Activated naive CD4-positive, alpha-beta T cell treated with anti-CD3 and anti-CD28 coated beads, Interleukin-2, amount 10 ng/mL, durations not matched to agents 7 days and 5 days (primary cell): ENCODE results near the gene RASGRF2.
"Not testable (repeated sequence)": the region's sequence is repeated elsewhere in the genome, so short reads cannot be mapped to it uniquely, and the experiment has no call there.

Source experiments
- CTCF ChIA-PET: fragments of 350-600 bp; sonication (Branson Sonifier 250); formaldehyde crosslinking; loops from one replicate; lab custom pipeline; 2021; ENCODE audit warnings: antibody characterized with exemption; lab: Charles Lee
- DNase-seq: peaks from one replicate; pipeline ENCODE4 v3.0.0-alpha.2; 2020
- H3K27ac Mint-ChIP-seq: one replicate; pipeline ENCODE4 v1.8.0; 2021; ENCODE audit warnings: mild to moderate bottlenecking, moderate library complexity, mixed read lengths
- H3K27me3 Mint-ChIP-seq: one replicate; pipeline ENCODE4 v1.8.0; 2021; ENCODE audit warnings: mild to moderate bottlenecking, mixed read lengths
- H3K36me3 Mint-ChIP-seq: one replicate; pipeline ENCODE4 v1.8.0; 2021; ENCODE audit warnings: mixed read lengths
- H3K4me1 Mint-ChIP-seq: one replicate; pipeline ENCODE4 v1.8.0; 2021; ENCODE audit warnings: mixed read lengths
- H3K4me3 Mint-ChIP-seq: one replicate; pipeline ENCODE4 v1.8.0; 2021; ENCODE audit warnings: mild to moderate bottlenecking, moderate library complexity, mixed read lengths
- H3K9me3 Mint-ChIP-seq: one replicate; pipeline ENCODE4 v1.8.0; 2021; ENCODE audit warnings: mixed read lengths

RASGRF2 gene

GRCh38 chr5:81105261-81105877 lies 145.2 kb downstream of the RASGRF2 start:
- peaks cover 2% of the 10 kb centered on the region for H3K36me3 Mint-ChIP-seq
- no peak overlapping the region for H3K27ac Mint-ChIP-seq
- peaks cover 21% of the 10 kb centered on the region for H3K4me1 Mint-ChIP-seq
- no peak overlapping the region for H3K4me3 Mint-ChIP-seq
- CTCF ChIA-PET: no interaction called here
- no peaks in the 10 kb centered on the region for H3K9me3 Mint-ChIP-seq
- no peak for DNase-seq
- H3K27me3 Mint-ChIP-seq: no peaks in the 10 kb centered on the region

- no peak overlapping the region for H3K4me3 Mint-ChIP-seq
- H3K36me3 Mint-ChIP-seq: no peaks in the 10 kb centered on the region
- H3K27ac Mint-ChIP-seq: no peak overlapping the region
- H3K9me3 Mint-ChIP-seq: no peaks in the 10 kb centered on the region
- no peaks in the 10 kb centered on the region for H3K4me1 Mint-ChIP-seq
- CTCF ChIA-PET: interaction anchor here (1.1 kb wide), 1 partner anchor 8 kb away, joined by 3 read pairs; no protein-coding TSS in a partner anchor
- H3K27me3 Mint-ChIP-seq: no peaks in the 10 kb centered on the region
- DNase-seq: no peak
Observed at GRCh38 chr5:81115261-81115660, 155.1 kb downstream of the RASGRF2 start.

GRCh38 chr5:81117566-81117965 lies 157.4 kb downstream of the RASGRF2 start:
- CTCF ChIA-PET: no interaction called here
- no peak overlapping the region for H3K4me3 Mint-ChIP-seq
- no peak for DNase-seq
- H3K9me3 Mint-ChIP-seq: peaks cover 2% of the 10 kb centered on the region
- H3K27me3 Mint-ChIP-seq: no peaks in the 10 kb centered on the region
- H3K4me1 Mint-ChIP-seq: peaks cover 14% of the 10 kb centered on the region
- no peak overlapping the region for H3K27ac Mint-ChIP-seq
- peaks cover 6% of the 10 kb centered on the region for H3K36me3 Mint-ChIP-seq

GRCh38 chr5:81121273-81121672 lies 161.1 kb downstream of the RASGRF2 start:
- DNase-seq: no peak
- Mint-ChIP-seq H3K4me3 (no peak overlapping the region), H3K27me3 (no peaks in the 10 kb centered on the region), H3K9me3 (peaks cover 2% of the 10 kb centered on the region), H3K36me3 (peaks cover 6% of the 10 kb centered on the region), H3K27ac (no peak overlapping the region), H3K4me1 (peaks cover 14% of the 10 kb centered on the region)
- CTCF ChIA-PET: no interaction called here

GRCh38 chr5:81121836-81122630 lies 161.9 kb downstream of the RASGRF2 start:
- H3K4me3 Mint-ChIP-seq: no peak overlapping the region
- CTCF ChIA-PET: no interaction called here
- H3K27me3 Mint-ChIP-seq: no peaks in the 10 kb centered on the region
- H3K4me1 Mint-ChIP-seq: peaks cover 14% of the 10 kb centered on the region
- H3K36me3 Mint-ChIP-seq: peaks cover 9% of the 10 kb centered on the region
- DNase-seq: no peak
- H3K9me3 Mint-ChIP-seq: peaks cover 2% of the 10 kb centered on the region
- no peak overlapping the region for H3K27ac Mint-ChIP-seq

GRCh38 chr5:81124689-81125088 lies 164.5 kb downstream of the RASGRF2 start:
- H3K27me3 Mint-ChIP-seq, H3K9me3 Mint-ChIP-seq, H3K27ac Mint-ChIP-seq, H3K4me3 Mint-ChIP-seq, DNase-seq, CTCF ChIA-PET, H3K36me3 Mint-ChIP-seq: not testable (repeated sequence)
- H3K4me1 Mint-ChIP-seq: peaks cover 18% of the 10 kb centered on the region

GRCh38 chr5:81125959-81126358 lies 165.8 kb downstream of the RASGRF2 start:
- H3K27me3 Mint-ChIP-seq: no peaks in the 10 kb centered on the region
- peaks cover 9% of the 10 kb centered on the region for H3K36me3 Mint-ChIP-seq
- H3K27ac Mint-ChIP-seq: no peak overlapping the region
- peaks cover 18% of the 10 kb centered on the region for H3K4me1 Mint-ChIP-seq
- no peak overlapping the region for H3K4me3 Mint-ChIP-seq
- no peak for DNase-seq
- CTCF ChIA-PET: interaction anchor here (1.0 kb wide), 1 partner anchor 18 kb away, joined by 3 read pairs; no protein-coding TSS in a partner anchor
- peaks cover 2% of the 10 kb centered on the region for H3K9me3 Mint-ChIP-seq

GRCh38 chr5:81128416-81128815 lies 168.3 kb downstream of the RASGRF2 start:
- no peak overlapping the region for H3K27ac Mint-ChIP-seq
- no peaks in the 10 kb centered on the region for H3K9me3 Mint-ChIP-seq
- CTCF ChIA-PET: no interaction called here
- DNase-seq: no peak
- H3K4me1 Mint-ChIP-seq: peaks cover 4% of the 10 kb centered on the region
- H3K36me3 Mint-ChIP-seq: peaks cover 3% of the 10 kb centered on the region
- no peaks in the 10 kb centered on the region for H3K27me3 Mint-ChIP-seq
- no peak overlapping the region for H3K4me3 Mint-ChIP-seq

- no peaks in the 10 kb centered on the region for H3K36me3 Mint-ChIP-seq
- H3K4me1 Mint-ChIP-seq: peaks cover 4% of the 10 kb centered on the region
- no peaks in the 10 kb centered on the region for H3K9me3 Mint-ChIP-seq
- no peaks in the 10 kb centered on the region for H3K27me3 Mint-ChIP-seq
- DNase-seq: no peak
- H3K4me3 Mint-ChIP-seq: no peak overlapping the region
- CTCF ChIA-PET: no interaction called here
- no peak overlapping the region for H3K27ac Mint-ChIP-seq
Observed at GRCh38 chr5:81132381-81132780, 172.2 kb downstream of the RASGRF2 start.

GRCh38 chr5:81134066-81134465 lies 173.9 kb downstream of the RASGRF2 start:
- Mint-ChIP-seq H3K36me3 (no peaks in the 10 kb centered on the region), H3K4me3 (no peak overlapping the region), H3K27ac (no peak overlapping the region), H3K4me1 (no peaks in the 10 kb centered on the region), H3K9me3 (no peaks in the 10 kb centered on the region), H3K27me3 (no peaks in the 10 kb centered on the region)
- CTCF ChIA-PET: no interaction called here
- no peak for DNase-seq

GRCh38 chr5:81134566-81134965 lies 174.4 kb downstream of the RASGRF2 start:
- no peaks in the 10 kb centered on the region for H3K27me3 Mint-ChIP-seq
- no peaks in the 10 kb centered on the region for H3K36me3 Mint-ChIP-seq

GRCh38 chr5:81136557-81136956 lies 176.4 kb downstream of the RASGRF2 start:
- no peak overlapping the region for H3K27ac Mint-ChIP-seq
- no peaks in the 10 kb centered on the region for H3K27me3 Mint-ChIP-seq
- CTCF ChIA-PET: no interaction called here
- H3K4me3 Mint-ChIP-seq: no peak overlapping the region
- no peaks in the 10 kb centered on the region for H3K4me1 Mint-ChIP-seq
- DNase-seq: no peak
- no peaks in the 10 kb centered on the region for H3K36me3 Mint-ChIP-seq
- H3K9me3 Mint-ChIP-seq: no peaks in the 10 kb centered on the region

More at GRCh38 chr5:81134566-81134965, 174.4 kb downstream of the RASGRF2 start:
- Mint-ChIP-seq H3K4me1 (no peaks in the 10 kb centered on the region), H3K27ac (no peak overlapping the region), H3K4me3 (no peak overlapping the region), H3K9me3 (no peaks in the 10 kb centered on the region)
- CTCF ChIA-PET: no interaction called here
- DNase-seq: no peak

- H3K27ac Mint-ChIP-seq: no peak overlapping the region
- H3K27me3 Mint-ChIP-seq: no peaks in the 10 kb centered on the region
- H3K4me3 Mint-ChIP-seq: no peak overlapping the region
- CTCF ChIA-PET: no interaction called here
- no peaks in the 10 kb centered on the region for H3K36me3 Mint-ChIP-seq
- H3K9me3 Mint-ChIP-seq: no peaks in the 10 kb centered on the region
- H3K4me1 Mint-ChIP-seq: no peaks in the 10 kb centered on the region
- no peak for DNase-seq
Observed at GRCh38 chr5:81137833-81138232, 177.7 kb downstream of the RASGRF2 start.

GRCh38 chr5:81140441-81140840 lies 180.3 kb downstream of the RASGRF2 start:
- no peaks in the 10 kb centered on the region for H3K4me1 Mint-ChIP-seq
- H3K27me3 Mint-ChIP-seq: no peaks in the 10 kb centered on the region
- DNase-seq: no peak
- no peaks in the 10 kb centered on the region for H3K9me3 Mint-ChIP-seq
- no peak overlapping the region for H3K27ac Mint-ChIP-seq
- H3K4me3 Mint-ChIP-seq: no peak overlapping the region
- no peaks in the 10 kb centered on the region for H3K36me3 Mint-ChIP-seq
- CTCF ChIA-PET: no interaction called here

- H3K4me1 Mint-ChIP-seq: no peaks in the 10 kb centered on the region
- H3K36me3 Mint-ChIP-seq: no peaks in the 10 kb centered on the region
- no peak for DNase-seq
- H3K27me3 Mint-ChIP-seq: no peaks in the 10 kb centered on the region
- no peak overlapping the region for H3K4me3 Mint-ChIP-seq
- no peak overlapping the region for H3K27ac Mint-ChIP-seq
- CTCF ChIA-PET: no interaction called here
- no peaks in the 10 kb centered on the region for H3K9me3 Mint-ChIP-seq
Observed at GRCh38 chr5:81140943-81141342, 180.8 kb downstream of the RASGRF2 start.
